ENCODE data around the gene PTPRG. TPM values are rescaled to one million over a fixed set of nuclear protein-coding genes. Genes with fewer than 3 reads are reported as not detected.
"Not testable (repeated sequence)": the region's sequence is repeated elsewhere in the genome, so short reads cannot be mapped to it uniquely, and the experiment has no call there.

Gene PTPRG
- total RNA-seq, 4 donors from 2014 or later: 11.0 to 18.5 (median 14.9) TPM

- Histone ChIP-seq H3K4me1 (no peaks in the 10 kb centered on the region), H3K4me3 (no peak overlapping the region), H3K9me3 (no peaks in the 10 kb centered on the region), H3K27me3 (no peaks in the 10 kb centered on the region), H3K27ac (no peak overlapping the region), H3K36me3 (no peaks in the 10 kb centered on the region)
- TF ChIP-seq, protein P1, sequence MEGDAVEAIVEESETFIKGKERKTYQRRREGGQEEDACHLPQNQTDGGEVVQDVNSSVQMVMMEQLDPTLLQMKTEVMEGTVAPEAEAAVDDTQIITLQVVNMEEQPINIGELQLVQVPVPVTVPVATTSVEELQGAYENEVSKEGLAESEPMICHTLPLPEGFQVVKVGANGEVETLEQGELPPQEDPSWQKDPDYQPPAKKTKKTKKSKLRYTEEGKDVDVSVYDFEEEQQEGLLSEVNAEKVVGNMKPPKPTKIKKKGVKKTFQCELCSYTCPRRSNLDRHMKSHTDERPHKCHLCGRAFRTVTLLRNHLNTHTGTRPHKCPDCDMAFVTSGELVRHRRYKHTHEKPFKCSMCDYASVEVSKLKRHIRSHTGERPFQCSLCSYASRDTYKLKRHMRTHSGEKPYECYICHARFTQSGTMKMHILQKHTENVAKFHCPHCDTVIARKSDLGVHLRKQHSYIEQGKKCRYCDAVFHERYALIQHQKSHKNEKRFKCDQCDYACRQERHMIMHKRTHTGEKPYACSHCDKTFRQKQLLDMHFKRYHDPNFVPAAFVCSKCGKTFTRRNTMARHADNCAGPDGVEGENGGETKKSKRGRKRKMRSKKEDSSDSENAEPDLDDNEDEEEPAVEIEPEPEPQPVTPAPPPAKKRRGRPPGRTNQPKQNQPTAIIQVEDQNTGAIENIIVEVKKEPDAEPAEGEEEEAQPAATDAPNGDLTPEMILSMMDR (IDR thresholded peaks at IDR 0.05): no peak
- no peak for TF ChIP-seq EP300 (IDR thresholded peaks at IDR 0.05)
- no peak for TF ChIP-seq POLR2A (IDR thresholded peaks at IDR 0.05)
- TF ChIP-seq POLR2AphosphoS5 (IDR thresholded peaks at IDR 0.05): no peak
- no peak for DNase-seq (ENCODE audit: low spot score in 2 of 2)
- 80% methylated on average over 4 of the region's 4 CpGs for WGBS
Observed at GRCh38 chr3:61702453-61702852, 141.1 kb downstream of the PTPRG start.

- Histone ChIP-seq H3K27ac (no peak overlapping the region), H3K4me3 (no peak overlapping the region), H3K4me1 (no peaks in the 10 kb centered on the region), H3K9me3 (no peaks in the 10 kb centered on the region), H3K36me3 (no peaks in the 10 kb centered on the region), H3K27me3 (no peaks in the 10 kb centered on the region)
- no peak for TF ChIP-seq EP300 (IDR thresholded peaks at IDR 0.05)
- 76% methylated on average over 2 of the region's 2 CpGs for WGBS
- no peak for DNase-seq (ENCODE audit: low spot score in 2 of 2)
Observed at GRCh38 chr3:61704807-61705206, 143.4 kb downstream of the PTPRG start.

DNA sequence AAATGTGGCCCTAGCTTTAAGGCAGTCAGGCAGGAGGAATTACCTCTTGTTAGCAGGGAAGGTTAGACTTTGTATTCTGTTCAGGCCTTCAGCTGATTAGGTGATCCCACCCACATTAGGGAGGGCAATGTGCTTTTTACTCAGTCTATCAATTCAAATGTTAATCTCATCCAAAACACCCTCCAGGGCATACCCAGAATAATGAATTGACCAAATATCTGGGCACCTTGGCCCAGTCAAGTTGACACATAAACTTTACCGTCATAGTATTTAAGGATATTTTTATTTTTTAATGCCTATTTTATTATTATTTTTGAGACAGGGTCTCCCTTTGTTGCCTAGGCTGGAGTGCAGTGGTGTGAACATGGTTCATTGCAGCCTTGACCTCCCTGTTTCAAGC, 146.1 kb downstream of the PTPRG start:
- DNase-seq (ENCODE audit: low spot score in 2 of 2): no peak
- WGBS: 97% methylated on average over 1 of the region's 1 CpG
- TF ChIP-seq POLR2AphosphoS5 (IDR thresholded peaks at IDR 0.05): no peak
- no peak for TF ChIP-seq POLR2A (IDR thresholded peaks at IDR 0.05)
- TF ChIP-seq, protein P1 (IDR thresholded peaks at IDR 0.05): no peak
- no peak for TF ChIP-seq EP300 (IDR thresholded peaks at IDR 0.05)
- H3K4me3 ChIP-seq: no peak overlapping the region
- no peaks in the 10 kb centered on the region for H3K9me3 ChIP-seq
- no peaks in the 10 kb centered on the region for H3K4me1 ChIP-seq
- no peak overlapping the region for H3K27ac ChIP-seq
- no peaks in the 10 kb centered on the region for H3K36me3 ChIP-seq
- H3K27me3 ChIP-seq: no peaks in the 10 kb centered on the region

GRCh38 chr3:61710920-61711319, 149.5 kb downstream of the PTPRG start:
- 89% methylated on average over 3 of the region's 3 CpGs for whole genome bisulfite sequencing
- H3K4me1 ChIP-seq; H3K9me3 ChIP-seq; H3K27ac ChIP-seq; H3K27me3 ChIP-seq; DNase-seq (ENCODE audit: low spot score in 2 of 2); H3K36me3 ChIP-seq; H3K4me3 ChIP-seq: not testable (repeated sequence)

DNA sequence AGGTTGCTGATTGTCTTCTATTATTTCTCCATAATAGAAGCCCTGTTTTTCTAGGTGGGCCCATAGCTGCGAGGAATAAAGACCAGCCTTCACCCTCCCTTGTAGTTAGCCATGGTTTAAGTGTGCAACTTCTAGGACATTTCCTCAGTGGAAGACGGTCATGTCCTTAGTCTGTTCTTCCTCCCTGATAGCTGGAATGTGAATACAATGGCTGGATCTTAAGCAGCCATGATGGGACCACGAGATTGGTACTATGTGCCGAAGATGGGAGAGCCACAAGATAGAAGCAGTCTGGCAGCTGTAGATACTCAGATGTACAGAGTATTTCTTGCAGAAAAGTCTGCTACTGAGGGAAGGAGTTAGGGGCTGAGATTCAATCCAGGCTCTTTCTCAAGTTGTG, 152.9 kb downstream of the PTPRG start:
- Histone ChIP-seq H3K27me3 (no peaks in the 10 kb centered on the region), H3K27ac (no peak overlapping the region), H3K4me3 (no peak overlapping the region), H3K36me3 (no peaks in the 10 kb centered on the region), H3K4me1 (no peaks in the 10 kb centered on the region), H3K9me3 (no peaks in the 10 kb centered on the region)
- 89% methylated on average over 4 of the region's 4 CpGs for WGBS
- TF ChIP-seq, protein P1 (IDR thresholded peaks at IDR 0.05): no peak
- TF ChIP-seq EP300 (IDR thresholded peaks at IDR 0.05) (no peak), POLR2A (IDR thresholded peaks at IDR 0.05) (no peak), POLR2AphosphoS5 (IDR thresholded peaks at IDR 0.05) (no peak)
- no peak for DNase-seq (ENCODE audit: low spot score in 2 of 2)

- H3K9me3 ChIP-seq: no peaks in the 10 kb centered on the region
- 77% methylated on average over 4 of the region's 4 CpGs for WGBS
- no peak for DNase-seq (ENCODE audit: low spot score in 2 of 2)
- no peak overlapping the region for H3K4me3 ChIP-seq
- no peak for TF ChIP-seq POLR2AphosphoS5 (IDR thresholded peaks at IDR 0.05)
- no peak for TF ChIP-seq POLR2A (IDR thresholded peaks at IDR 0.05)
- TF ChIP-seq, protein P1 (IDR thresholded peaks at IDR 0.05): no peak
- TF ChIP-seq EP300 (IDR thresholded peaks at IDR 0.05): no peak
- H3K27ac ChIP-seq: no peak overlapping the region
- no peaks in the 10 kb centered on the region for H3K4me1 ChIP-seq
- no peaks in the 10 kb centered on the region for H3K36me3 ChIP-seq
- H3K27me3 ChIP-seq: no peaks in the 10 kb centered on the region
Observed at GRCh38 chr3:61715886-61716527, 154.6 kb downstream of the PTPRG start.

DNA sequence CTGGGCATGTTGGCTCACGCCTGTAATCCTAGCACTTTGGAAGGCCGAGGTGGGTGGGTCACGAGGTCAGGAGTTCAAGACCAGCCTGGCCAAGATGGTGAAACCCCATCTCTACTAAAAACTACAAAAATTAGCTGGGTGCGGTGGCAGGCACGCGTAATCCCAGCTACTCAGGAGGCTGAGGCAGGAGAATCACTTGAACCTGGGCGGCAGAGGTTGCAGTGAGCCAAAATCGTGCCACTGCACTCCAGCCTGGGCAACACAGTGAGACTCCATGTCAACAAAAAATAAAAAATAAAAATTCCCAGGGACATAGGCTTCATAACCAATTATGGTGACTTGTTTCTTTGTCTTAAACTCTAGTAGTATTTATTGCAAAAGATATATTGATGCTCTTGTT, 155.3 kb downstream of the PTPRG start:
- H3K27me3 ChIP-seq; H3K27ac ChIP-seq; H3K36me3 ChIP-seq; H3K4me3 ChIP-seq; H3K9me3 ChIP-seq; H3K4me1 ChIP-seq; DNase-seq (ENCODE audit: low spot score in 2 of 2): not testable (repeated sequence)
- 83% methylated on average over 8 of the region's 8 CpGs for WGBS

Data from suprapubic skin (tissue), 4 donors.